ENCODE data around the gene EVA1C. TPM values are rescaled to one million over a fixed set of nuclear protein-coding genes. Genes with fewer than 3 reads are reported as not detected.
"Not testable (repeated sequence)": the region's sequence is repeated elsewhere in the genome, so short reads cannot be mapped to it uniquely, and the experiment has no call there.

EVA1C gene, protein sequence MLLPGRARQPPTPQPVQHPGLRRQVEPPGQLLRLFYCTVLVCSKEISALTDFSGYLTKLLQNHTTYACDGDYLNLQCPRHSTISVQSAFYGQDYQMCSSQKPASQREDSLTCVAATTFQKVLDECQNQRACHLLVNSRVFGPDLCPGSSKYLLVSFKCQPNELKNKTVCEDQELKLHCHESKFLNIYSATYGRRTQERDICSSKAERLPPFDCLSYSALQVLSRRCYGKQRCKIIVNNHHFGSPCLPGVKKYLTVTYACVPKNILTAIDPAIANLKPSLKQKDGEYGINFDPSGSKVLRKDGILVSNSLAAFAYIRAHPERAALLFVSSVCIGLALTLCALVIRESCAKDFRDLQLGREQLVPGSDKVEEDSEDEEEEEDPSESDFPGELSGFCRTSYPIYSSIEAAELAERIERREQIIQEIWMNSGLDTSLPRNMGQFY
- total RNA-seq: 10 to 100 TPM; 39.2 to 53.5 TPM
- long read RNA-seq, donor 1, transcript EVA1C-201 (8 exons, 1,998 nt): major isoform, 10 of 21 reads
- long read RNA-seq, donor 1, partial matches to known transcripts: 1 of 21 reads
- long read RNA-seq, donor 1, other reads (novel, unspliced or antisense): 8 of 21 reads
- long read RNA-seq, donor 2, transcript EVA1C-202 (8 exons, 1,668 nt): minor isoform, 10 of 124 reads
- long read RNA-seq, donor 2, transcript EVA1C-206 (7 exons, 1,745 nt): minor isoform, 9 of 124 reads
- long read RNA-seq, donor 2, transcript EVA1C-201 (8 exons, 1,998 nt): major isoform, 24 of 124 reads
- long read RNA-seq, donor 2, partial matches to known transcripts: 7 of 124 reads
- long read RNA-seq, donor 2, other reads (novel, unspliced or antisense): 70 of 124 reads

DNA sequence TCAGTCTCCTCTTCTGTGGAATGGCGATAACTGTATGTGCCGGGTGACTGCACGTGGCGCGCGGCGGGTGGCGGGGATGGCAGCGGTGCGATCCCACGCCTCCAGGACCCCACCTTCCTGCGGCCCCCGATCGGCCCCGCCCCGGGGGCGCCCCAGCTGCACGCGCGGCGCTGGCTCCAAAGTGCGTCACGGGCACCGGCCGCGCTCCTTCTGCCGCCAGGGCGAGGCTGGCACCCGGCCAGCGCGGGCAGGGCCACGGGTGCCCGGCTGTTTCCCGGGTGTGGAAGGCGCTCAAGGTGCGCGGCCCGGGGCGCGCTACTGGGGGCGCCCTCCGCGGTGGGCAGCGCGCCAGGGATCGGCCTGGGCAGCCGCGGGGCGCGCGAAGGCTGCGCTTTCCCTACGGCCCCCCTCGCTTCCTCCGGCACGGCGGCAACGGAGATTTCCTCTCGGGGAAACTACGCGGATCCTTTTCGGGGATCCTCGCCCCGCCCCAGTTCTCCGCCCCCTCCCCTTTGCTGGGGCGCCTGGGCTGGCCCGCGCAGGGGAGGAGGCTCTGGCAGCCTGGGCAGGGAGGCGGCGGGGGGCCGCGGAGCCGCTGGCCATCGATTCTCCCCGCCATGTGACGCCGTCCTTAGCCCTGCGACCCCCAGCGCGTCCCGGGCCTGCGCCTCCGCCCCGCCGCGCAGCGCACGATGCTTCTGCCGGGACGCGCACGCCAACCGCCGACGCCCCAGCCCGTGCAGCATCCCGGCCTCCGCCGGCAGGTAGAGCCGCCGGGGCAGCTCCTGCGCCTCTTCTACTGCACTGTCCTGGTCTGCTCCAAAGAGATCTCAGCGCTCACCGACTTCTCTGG is at the start of gene EVA1C:
TSS of gene EVA1C (plus strand) at position 545 of the 853 bp plus-strand sequence. CDS start at position 693, 148 bp downstream.
- intact Hi-C loops (cut with DNase I): loop anchor here (2.0 to 10.0 kb wide), 3 partner anchors 45 to 154 kb away; no protein-coding TSS in a partner anchor
- DNase-seq (ENCODE audit: low spot score): peak; percentile 91

DNA sequence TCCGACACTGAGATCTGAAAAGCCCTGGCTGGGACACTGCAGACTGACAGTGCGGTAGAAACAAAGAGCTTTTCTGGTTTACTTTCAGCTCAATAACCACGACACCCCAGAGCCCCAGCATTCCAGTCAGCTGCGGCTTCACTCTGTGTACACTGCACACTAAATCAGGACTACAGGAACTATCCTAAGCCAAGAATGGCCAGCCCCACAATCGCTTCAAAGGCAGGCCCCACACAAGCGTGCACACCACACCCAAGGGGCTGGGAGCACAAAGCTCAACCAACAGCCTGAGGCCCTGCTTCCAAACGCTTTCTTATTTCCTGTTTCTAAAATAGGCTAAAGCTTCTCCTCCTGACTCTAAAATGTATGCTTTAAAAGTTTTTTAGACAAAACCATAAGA is 48.1 kb upstream of the EVA1C start:
- intact Hi-C loops (cut with DNase I): no loop called here
- no peak for DNase-seq (ENCODE audit: low spot score)

DNA sequence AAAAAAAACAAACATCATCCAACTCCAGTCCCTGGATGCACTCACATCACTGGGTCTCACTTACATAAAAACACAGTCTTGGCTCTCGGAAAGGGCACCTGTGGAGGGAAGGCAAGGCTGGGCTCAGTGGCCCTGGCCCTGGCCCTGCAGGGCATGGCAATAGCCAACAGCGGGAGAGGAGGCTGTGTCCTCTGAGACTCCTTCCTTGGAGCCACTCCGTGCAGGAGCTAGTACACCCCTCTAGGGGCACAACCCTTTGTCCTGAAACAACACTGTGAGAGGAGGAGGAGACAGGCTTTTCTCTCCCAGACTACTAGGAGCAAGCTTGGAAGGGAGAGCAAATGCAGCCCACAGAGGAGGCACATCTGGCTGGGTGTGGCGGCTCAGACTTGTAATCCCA is 47.7 kb upstream of the EVA1C start:
- DNase-seq (ENCODE audit: low spot score): no peak
- intact Hi-C loops (cut with DNase I): no loop called here

DNA sequence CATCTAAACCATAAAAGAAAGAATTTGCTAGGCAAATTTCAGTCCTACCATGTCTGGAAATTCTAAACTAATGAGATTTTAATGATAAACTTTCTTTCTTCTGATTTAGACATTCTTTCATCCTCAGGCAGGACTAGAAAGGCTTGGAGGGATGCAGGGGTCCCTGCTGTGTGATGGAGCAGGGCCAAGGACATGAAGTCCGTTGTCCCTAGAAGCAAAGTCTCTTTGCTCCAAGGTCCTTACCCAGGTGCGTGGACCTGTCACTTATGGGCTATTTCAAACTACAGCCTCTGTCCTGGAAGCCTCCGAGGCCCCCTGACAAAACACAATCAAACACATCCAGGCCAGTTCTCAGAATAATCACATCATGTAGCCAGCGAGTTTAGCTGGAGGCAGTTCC is 46.3 kb upstream of the EVA1C start:
- intact Hi-C loops (cut with DNase I): no loop called here

DNA sequence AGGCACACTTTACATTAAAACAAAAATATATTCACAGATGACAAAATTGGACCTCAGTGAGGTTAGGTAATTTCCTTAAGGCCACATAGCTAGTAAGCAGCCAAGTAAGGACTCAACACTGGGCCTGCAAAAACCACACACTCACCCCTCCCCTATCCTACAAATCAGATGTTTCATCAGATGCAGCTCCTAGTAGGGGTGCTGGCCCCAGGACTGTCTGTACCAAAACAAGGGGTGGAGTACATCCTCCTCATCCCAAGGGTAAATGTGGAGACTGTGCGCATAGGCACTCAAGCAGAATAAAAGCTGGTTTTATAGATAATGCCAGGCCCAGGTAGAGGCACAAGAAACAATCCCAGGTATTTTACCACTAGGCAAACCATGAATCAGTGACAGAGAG is 45.3 kb upstream of the EVA1C start:
- no peak for DNase-seq (ENCODE audit: low spot score)
- intact Hi-C loops (cut with DNase I): no loop called here

More for the DNA sequence above, 46.3 kb upstream of the EVA1C start:
- no peak for DNase-seq (ENCODE audit: low spot score)

DNA sequence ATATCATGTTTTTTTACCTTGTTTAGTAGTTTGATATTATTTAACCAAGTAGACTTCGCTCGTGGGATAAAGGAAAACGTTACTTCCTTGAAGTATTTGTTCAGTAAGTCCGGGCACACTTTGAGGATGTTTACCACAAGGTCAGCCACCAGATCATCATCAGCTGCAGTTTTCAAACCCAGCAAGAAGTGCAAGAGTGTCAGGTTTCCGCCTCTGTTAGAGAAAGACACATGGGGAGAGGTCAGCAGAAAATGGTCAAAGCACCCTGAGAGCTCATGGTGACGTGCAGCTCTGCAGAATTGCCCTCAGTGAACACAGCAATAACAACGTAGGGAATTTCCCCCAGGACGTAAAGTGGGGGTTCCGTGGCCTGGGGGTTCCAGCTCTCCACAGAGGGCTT is 44.1 kb upstream of the EVA1C start:
- intact Hi-C loops (cut with DNase I): no loop called here
- DNase-seq (ENCODE audit: low spot score): no peak

DNA sequence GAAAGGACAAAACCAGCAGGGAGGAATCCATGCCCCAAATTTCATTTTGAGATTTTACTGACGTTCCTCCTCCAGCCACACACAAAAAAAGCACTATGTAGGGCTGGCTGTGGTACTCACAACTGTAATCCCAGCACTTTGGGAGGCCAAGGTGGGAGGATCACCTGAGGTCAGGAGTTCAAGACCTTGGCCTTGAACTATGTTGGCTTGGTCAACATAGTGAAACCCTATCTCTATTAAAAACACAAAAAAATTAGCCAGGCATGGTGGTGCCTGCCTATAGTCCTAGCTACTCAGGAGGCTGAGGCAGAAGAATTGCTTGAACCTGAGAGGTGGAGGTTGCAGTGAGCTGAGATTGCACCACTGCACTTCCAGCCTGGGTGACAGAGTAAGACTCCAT is 43.5 kb upstream of the EVA1C start:
- intact Hi-C loops (cut with DNase I); DNase-seq (ENCODE audit: low spot score): not testable (repeated sequence)

DNA sequence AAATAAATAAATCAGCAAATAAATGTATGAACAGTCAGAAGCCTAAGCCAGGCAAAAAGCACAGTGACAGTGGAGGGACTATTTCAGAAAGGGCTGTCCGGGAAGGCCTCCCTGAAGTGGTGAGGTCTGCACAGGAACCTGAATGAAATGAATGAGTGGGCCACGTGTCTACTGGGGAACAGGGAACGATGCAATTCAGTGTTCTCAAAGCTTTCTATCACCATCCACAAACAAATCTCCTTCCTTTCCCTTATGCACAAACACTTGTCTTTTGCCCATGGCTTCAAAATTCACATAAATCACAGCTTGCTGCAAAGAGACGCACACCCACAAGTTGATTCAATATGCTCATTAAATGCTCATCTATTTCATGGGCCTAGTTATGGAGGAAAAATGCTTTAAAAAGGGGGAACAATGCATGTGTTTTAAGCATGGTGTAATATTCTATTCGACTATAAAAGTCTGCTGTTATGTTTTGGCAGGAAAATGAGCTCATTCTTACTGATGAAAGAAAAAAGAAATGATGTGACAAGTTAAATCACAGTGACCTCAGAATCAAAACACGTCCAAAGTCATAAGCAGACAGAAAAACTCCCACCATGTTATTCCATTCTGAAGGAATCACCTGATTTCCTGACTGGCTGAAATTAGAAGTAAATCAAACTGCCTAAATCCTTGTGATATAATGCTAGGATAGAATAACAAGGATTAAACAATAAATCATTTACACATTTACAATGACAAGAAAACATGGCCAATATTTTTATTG is 41.3 kb upstream of the EVA1C start:
- no peak for DNase-seq (ENCODE audit: low spot score)
- intact Hi-C loops (cut with DNase I): no loop called here

DNA sequence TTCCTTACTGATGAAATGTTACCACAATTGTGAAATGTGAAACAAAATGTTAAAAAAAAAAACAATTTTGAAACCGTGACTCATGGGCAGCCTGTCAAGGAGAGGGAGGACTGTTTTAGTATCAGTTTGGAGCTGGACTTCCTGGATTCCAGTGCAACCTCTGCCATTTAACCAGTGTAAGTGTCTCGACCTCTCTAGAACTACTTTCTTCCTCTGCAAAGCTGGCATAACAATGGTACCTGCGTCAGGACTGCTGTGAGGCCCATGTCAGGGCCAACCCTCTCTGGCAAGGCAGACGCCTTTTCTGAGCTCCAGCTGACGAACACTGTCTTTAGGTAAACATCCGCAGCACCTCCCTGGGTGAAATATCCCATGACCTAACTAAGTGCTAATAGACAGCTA is 40.6 kb upstream of the EVA1C start:
- DNase-seq (ENCODE audit: low spot score): no peak
- intact Hi-C loops (cut with DNase I): no loop called here

DNA sequence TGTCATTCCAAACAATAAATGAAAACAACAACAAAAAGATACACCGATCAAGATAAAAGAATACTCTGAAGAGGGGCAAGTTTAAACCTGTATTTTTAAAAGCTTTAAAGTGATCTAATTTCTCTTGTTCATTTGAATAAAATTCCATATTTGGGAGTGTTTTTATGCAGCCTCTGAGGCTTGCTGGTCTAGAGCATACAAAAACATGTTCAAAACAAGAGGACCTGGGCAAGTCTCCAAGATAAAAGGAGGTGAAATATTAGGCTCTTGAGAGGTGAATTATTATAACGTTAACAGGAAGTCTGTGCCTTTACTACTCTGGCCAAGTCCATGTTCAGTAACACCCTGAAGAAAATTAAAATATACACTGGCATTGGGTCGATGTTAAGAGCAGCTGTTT is 39.8 kb upstream of the EVA1C start:
- intact Hi-C loops (cut with DNase I): no loop called here
- no peak for DNase-seq (ENCODE audit: low spot score)

DNA sequence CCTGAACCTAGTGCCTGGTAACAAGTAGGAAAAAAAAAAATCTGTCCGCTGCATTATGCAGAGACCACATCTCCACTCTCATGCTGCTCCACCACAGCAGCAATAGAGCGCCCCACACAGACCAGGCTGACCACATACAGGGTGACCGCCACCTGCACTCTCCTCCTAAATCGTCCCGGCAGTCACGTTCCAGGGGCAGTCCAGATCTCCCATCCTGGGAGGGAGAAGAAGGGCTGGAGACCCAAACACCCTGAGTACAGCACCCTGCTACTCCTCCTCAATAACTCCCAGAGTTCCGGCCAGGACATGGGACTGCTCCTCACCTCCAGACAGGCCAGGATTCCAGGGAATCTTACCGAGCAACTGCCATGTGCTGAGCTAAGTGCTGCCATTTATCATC is 35.0 kb upstream of the EVA1C start:
- DNase-seq (ENCODE audit: low spot score): no peak
- intact Hi-C loops (cut with DNase I): no loop called here

DNA sequence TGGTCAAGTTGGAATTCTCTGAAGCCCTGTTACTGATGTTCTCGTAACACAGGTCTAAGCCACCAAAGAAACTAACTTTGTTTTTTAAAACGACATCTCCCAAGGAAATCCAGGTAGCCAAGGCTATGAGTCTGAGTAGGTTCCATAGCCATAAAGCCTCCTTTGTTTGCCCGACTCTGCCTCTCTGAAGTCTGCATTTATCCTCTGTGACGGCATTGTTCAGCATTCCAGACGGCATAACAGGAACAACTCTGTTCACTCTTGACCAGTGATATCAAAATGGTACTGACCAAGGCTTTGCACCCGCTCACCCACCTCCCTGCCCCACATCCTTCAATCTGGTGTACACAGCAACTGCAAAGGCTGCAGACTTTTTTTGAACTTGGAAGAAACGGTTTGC is 34.5 kb upstream of the EVA1C start:
- no peak for DNase-seq (ENCODE audit: low spot score)
- intact Hi-C loops (cut with DNase I): no loop called here

DNA sequence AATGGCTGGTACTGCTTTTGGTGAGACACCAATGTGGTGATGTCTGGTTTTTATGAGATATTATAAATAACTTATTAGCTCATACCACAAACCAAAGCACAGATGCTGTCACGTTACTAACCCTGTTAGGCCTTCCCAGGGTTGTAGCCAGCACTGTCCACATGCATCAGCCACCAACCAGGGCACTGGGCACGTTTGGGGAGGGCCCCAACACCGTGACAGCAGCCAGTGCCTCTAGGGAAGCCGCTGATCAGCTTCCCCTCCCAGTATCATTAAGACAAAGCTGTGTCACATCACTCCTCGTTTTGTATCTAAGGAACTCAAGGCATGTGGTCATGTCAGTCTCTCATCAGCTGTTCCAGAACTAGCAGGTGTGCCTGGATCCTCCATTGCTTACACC is 33.5 kb upstream of the EVA1C start:
- no peak for DNase-seq (ENCODE audit: low spot score)
- intact Hi-C loops (cut with DNase I): no loop called here

DNA sequence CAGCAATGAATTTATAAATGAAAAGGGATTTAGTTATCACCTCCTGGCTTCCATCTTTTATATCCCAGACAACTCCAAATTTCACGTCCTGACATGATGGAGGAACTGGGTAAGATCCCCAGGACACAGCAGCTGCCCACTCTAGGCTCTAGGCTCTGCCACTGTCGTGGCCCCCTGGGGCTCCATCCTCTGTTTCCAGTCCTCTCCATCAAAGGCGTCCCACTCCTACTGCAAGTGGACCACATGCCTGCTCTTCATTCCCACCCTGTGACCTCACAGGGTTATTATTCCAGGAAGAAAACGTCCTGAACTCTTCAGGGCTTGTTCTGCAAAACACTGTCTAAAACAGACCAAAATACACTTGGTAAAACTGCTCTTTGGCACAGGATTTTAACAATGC is 31.6 kb upstream of the EVA1C start:
- intact Hi-C loops (cut with DNase I): no loop called here
- DNase-seq (ENCODE audit: low spot score): no peak

DNA sequence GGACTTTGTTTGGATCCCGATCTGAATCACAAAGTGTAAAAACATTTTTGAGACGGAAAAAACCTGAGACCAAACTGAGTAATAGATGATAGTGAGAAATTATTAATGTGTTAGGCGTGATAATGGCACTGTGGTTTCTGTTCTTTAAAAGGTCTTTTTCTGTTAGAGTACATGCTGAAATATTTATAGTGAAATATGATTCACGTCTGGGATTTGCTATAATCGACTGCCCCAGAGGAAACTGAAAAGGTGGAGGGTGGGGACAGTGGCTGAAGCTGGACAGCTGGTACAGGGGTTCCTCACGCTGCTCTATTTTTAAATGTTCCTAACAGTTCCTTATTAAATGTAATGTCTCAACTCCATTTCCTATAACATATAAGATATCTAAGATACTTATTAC is 30.9 kb upstream of the EVA1C start:
- intact Hi-C loops (cut with DNase I): no loop called here
- no peak for DNase-seq (ENCODE audit: low spot score)

DNA sequence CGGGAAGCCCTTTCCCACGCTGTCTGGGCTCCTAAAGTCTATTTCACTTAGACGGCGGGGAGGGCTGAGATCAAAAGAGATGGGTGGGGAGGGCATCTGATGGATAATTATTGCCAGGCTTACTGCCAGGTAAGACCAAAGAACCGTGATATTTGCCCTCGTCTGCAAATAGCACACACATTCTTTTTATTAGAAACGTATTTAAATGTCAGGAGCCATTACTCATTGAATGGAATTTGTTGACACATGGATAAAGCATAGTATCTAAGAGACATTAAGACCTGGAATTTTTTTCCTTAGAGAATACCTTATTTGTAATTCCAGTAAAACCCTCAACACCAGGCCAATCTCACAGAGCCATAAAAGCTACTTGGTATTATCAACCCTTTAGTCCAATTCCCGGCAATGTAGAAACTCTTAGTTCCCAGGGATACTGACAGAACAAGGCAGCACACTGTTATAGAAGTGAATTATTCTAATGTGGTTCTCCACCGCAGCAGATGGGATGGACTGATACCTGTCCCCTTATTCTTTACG is 30.3 kb upstream of the EVA1C start:
- intact Hi-C loops (cut with DNase I): no loop called here
- DNase-seq (ENCODE audit: low spot score): no peak

DNA sequence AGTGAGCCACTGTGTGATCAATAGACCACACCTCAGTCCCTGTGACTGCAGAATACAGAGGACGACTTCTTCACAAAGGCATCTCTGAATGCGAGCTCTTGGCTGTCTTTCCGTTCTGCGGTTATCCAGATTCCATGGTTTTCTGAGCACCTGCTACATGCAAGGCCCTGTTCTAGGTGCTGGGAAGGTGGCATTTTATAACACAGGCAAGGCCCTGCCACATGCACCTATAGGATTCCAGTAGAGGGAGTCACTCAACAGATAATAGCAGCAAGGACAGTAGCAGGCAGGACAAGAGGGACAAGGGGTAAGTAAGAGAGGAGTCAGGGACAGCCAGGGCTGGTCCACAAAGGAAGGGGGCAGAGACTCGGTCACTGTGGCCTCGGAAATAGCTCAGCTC is 28.7 kb upstream of the EVA1C start:
- no peak for DNase-seq (ENCODE audit: low spot score)
- intact Hi-C loops (cut with DNase I): no loop called here

DNA sequence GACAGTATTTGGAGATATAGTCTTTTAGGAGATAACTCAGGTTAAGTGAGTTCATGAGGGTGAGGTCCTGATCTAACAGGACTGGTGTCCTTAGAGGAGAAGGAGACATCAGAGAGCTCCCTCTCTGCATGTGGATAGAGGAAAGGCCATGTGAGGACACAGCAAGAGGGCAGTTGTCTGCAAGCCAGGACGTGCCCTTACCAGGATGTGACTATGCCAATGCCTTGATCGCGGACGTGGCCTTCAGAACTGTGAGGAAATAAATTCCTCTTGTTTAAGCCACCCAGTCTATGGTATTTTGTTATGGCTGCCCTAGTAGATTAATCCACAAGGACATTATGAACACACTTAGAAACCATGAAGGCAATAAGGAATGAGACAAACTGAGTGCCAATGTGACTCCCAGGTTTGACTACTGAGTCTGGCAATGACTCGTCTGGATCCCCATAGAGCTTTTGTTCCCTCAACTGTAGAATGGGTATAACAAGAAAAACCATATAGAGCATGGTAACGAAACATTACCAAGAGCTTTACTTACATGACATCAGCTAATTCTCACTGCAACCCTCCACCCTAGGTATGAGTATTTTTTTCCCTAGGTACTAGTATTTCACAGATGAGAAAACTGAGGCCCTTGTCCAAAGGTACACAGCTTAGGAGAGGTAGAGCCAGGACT is 26.2 kb upstream of the EVA1C start:
- DNase-seq (ENCODE audit: low spot score): no peak
- intact Hi-C loops (cut with DNase I): no loop called here
